Measurements from ENCODE around the gene UIMC1.
"Not testable (repeated sequence)": the region's sequence is repeated elsewhere in the genome, so short reads cannot be mapped to it uniquely, and the experiment has no call there.

DNA sequence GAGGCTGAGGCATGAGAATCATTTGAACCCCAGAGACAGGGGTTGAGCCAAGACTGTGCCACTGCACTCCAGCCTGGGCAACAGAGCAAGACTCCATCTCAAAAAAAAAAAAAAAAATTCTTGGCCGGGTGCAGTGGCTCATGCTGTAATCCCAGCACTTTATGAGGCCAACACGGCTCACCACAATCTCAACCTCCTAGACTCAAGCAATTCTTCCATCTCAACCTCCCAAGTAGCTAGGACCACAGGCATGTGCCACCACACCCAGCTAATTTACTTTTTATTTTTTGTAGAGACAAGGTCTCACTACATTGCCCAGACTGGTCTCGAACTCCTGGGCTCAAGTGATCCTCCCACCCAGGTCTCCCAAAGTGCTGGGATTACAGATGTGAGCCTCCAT, 13.5 kb downstream of the UIMC1 start:
- TF ChIP-seq, protein P1, sequence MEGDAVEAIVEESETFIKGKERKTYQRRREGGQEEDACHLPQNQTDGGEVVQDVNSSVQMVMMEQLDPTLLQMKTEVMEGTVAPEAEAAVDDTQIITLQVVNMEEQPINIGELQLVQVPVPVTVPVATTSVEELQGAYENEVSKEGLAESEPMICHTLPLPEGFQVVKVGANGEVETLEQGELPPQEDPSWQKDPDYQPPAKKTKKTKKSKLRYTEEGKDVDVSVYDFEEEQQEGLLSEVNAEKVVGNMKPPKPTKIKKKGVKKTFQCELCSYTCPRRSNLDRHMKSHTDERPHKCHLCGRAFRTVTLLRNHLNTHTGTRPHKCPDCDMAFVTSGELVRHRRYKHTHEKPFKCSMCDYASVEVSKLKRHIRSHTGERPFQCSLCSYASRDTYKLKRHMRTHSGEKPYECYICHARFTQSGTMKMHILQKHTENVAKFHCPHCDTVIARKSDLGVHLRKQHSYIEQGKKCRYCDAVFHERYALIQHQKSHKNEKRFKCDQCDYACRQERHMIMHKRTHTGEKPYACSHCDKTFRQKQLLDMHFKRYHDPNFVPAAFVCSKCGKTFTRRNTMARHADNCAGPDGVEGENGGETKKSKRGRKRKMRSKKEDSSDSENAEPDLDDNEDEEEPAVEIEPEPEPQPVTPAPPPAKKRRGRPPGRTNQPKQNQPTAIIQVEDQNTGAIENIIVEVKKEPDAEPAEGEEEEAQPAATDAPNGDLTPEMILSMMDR (IDR thresholded peaks at IDR 0.05), result not testable (repeated sequence)
- TF ChIP-seq POLR2A (IDR thresholded peaks at IDR 0.05), result not testable (repeated sequence)

All from thyroid gland (tissue), 4 donors.